CD4-positive, alpha-beta T cell treated with Interleukin-4 for 4 hours (primary cell): ENCODE data around the gene RNF223.
A peak's percentile ranks its signal among the peaks of the same experiment; 100 is the strongest.
"Not testable (repeated sequence)": the region's sequence is repeated elsewhere in the genome, so short reads cannot be mapped to it uniquely, and the experiment has no call there.

Experiments used
- DNase-seq: peaks from one replicate; pipeline ENCODE4 v3.0.0-alpha.2; 2020

RNF223 gene

GRCh38 chr1:1106510-1107221 is 32.6 kb upstream of the RNF223 start:
- DNase-seq, result no peak

- peak; percentile 17 for DNase-seq
Measured at GRCh38 chr1:1104152-1104551, 30.0 kb upstream of the RNF223 start.

- no peak for DNase-seq
Measured at GRCh38 chr1:1101503-1101902, 27.4 kb upstream of the RNF223 start.

DNA sequence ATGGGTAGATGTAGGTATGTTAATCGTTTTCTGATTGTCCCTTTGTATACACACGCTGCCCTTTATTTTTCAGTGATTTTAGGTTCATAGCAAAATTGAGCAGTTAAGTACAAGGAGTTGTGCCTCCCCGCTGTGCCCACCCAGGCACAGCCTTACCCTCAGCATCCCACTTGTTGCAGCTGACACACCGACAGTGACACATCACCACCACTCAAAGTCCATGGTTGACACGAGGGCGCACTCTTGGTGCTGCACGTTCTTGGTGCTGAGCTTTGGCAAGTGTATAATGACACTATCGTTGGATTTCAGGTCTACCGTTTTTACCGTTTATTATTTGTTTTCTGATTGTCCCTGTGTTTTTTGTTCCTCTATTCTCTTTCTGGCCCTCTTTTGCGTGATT is 26.2 kb upstream of the RNF223 start:
- no peak for DNase-seq

GRCh38 chr1:1099506-1100183 is 25.5 kb upstream of the RNF223 start:
- no peak for DNase-seq

DNA sequence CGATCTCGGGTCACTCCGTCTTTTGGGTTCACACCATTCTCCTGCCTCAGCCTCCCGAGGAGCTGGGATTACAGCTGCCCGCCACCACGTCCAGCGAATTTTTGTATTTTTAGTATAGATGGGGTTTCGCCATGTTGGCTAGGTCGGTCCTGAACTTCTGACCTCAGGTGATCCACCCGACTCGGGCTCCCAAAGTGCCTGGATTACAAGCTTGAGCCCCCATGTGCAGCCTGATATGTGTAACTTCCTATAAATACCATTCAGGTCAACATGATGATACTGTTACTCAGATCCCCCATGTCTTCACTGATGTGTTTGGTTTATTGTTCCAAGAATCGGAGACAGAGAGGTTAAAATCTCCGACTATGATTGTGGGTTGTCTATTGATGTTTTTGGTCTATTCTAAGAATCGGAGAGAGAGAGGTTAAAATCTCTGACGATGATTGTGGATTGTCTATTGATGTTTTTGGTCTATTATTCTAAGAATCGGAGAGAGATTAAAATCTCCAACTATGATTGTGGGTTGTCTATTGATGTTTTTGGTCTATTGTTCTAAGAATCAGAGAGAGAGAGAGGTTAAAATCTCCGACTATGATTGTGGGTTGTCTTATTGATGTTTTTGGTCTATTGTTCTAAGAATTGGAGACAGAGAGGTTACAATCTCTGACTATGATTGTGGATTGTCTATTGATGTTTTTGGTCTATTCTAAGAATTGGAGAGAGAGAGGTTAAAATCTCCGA is 24.7 kb upstream of the RNF223 start:
- peak; percentile 62 for DNase-seq

- DNase-seq, result not testable (repeated sequence)
Measured at GRCh38 chr1:1096136-1096535, 22.0 kb upstream of the RNF223 start.

DNA sequence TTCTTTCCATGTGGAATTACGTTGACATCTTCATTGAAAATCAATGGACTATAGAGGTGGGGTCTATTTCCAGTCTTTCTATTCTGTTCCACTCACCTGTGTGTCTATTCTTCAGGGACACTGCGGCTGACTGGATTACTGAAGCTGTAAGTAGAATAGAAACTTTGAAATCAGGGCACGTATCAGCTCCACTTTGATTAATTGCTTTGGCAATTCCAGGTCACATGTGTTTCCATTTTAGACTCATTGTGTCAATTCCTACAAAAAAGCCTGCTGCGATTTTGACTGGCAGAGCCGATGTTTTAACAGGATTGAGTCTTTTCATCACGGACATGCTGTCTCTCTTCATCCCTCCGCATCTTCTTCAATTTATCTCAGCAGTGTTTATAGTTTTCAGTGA is 20.9 kb upstream of the RNF223 start:
- no peak for DNase-seq

- no peak for DNase-seq
Measured at GRCh38 chr1:1093610-1093943, 19.5 kb upstream of the RNF223 start.

DNA sequence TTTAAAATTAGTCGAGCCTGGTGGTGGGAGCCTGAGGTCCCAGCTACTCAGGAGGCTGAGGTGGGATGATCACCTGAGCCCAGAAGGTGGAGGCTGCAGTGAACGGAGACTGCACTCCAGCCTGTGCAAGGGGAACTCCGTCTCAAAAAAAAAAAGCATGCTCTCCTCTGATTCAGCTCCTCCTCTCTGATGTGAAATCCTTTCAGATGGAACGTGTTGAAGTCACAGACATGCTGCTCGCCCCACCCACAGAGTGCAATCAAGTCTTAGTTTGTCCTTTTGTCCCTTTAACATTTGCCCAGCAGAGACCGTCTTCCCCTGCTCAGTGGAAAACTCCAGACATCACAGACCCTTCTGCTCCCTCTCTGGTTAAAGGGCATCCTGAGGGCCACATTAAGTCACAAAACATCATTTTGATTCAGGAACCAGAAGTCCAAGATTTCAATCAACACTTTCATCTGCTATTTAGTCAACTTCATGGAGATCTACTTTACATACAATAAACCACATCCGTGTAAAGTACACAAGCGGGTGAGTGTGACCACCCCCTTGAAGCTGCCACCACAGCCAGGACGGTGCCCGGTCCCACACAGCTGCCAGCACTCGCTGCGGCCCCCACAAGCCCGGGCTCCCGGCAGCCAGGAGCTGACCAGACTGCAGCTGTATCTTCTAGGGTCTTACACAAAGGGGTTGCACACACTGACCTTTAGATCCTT is 18.9 kb upstream of the RNF223 start:
- no peak for DNase-seq

GRCh38 chr1:1092149-1092855 is 18.2 kb upstream of the RNF223 start:
- no peak for DNase-seq

DNA sequence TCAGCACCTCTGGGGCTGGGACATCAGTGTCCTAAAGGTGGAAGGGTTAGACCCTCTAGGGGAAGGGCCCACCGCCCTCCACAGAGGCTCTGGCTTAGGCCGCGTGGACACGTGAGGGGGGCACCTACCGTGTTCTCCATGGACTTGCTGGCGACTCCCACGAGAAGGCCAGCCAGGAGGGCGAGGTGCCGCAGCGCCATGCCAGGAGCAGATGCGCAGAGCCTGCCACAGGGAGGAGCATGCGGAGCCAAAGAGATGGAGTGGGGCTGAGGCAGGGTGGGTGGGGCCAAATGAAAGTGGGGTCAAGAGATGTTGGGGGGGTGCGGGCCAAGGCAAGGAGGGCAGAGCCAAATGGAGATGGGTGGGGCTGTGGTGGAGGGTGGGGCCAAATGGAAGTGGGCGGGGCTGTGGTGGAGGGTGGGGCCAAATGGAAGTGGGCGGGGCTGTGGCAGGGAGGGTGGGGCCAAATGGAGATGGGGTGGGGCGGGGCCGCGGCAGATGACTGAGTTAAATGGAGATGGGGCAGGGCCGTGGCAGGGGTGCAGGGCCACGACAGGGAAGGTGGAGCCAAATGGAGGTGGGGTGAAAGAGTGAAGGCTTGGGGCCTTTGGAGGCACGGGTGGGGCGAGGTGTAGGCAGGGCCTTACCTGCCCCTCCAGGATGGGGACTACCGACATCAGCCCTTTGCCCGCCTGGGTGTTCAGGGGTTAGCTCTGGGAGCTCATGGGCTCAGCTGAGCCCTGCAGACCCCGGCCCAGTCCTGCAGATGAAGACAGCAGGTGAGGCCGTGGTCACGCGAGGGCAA is 17.4 kb upstream of the RNF223 start:
- DNase-seq, result no peak

GRCh38 chr1:1090424-1091343 is 16.6 kb upstream of the RNF223 start:
- DNase-seq, result no peak

- DNase-seq, result no peak
Measured at GRCh38 chr1:1089731-1090423, 15.8 kb upstream of the RNF223 start.

- no peak for DNase-seq
Measured at GRCh38 chr1:1088801-1089680, 14.9 kb upstream of the RNF223 start.

- DNase-seq, result no peak
Measured at GRCh38 chr1:1088029-1088800, 14.1 kb upstream of the RNF223 start.

DNA sequence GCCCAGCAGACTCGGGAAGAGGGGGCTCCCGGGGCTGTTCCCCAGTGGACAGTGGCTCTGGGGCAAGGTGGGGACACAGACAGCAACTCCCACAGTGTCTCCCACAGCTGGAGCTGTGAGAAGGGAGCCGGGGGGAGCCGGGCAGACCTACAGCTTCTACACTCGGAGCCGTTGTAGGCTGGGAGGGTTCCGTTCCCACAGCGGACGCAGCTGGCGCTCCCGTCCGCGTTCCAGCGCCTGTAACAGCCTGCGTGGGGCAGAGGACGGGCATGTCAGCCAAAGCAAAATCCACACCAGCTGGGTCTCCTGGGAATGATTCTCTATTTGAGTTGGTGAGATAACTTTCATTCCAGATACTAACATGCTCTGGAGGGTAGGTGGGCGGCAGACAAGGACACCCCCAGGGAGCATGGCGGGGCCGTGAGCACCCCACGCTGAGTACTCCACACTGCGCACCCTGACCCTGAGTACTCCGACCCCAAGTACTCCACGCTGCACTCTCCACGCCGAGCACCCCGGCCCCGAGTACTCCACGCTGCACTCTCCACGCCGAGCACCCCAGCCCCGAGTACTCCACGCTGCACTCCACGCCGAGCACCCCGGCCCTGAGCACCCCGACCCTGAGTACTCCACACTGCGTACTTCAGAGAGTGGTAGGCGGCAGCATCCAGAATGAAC is 13.4 kb upstream of the RNF223 start:
- DNase-seq, result no peak

DNA sequence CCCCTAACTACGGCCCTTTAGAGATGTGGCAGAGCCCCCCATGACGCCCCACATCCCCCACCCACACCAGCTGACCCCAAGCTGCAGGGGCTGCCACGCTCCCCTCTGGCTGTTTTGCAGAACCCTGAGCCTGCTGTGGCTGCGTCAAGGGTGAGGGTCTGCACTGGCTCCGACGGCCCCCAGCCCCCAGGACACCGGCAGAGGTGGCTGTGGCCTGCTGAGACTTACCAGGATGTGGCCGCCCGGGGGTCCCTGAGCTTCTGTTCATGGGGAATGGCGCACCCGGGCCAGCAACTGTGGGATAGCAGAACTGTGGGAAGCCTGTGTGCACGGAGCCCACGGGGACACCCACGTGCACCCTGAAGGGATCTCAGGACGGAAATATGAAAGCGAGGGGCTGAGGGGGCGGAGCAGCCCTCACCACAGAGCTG is 12.8 kb upstream of the RNF223 start:
- DNase-seq, result no peak
